AG04449 (cell line): ENCODE data around the gene FAM131A.
A peak's percentile ranks its signal among the peaks of the same experiment; 100 is the strongest.
"Not testable (repeated sequence)": the region's sequence is repeated elsewhere in the genome, so short reads cannot be mapped to it uniquely, and the experiment has no call there.

Source experiments
- CTCF ChIA-PET: fragments of 350-600 bp; formaldehyde crosslinking; extraction: SDS; loops from one replicate; lab custom pipeline; 2021; ENCODE audit warnings: antibody characterized with exemption; lab: Yijun Ruan, JAX
- POLR2A ChIA-PET: fragments of 400-600, 350-600 bp; formaldehyde crosslinking; extraction: SDS; loops from one replicate; lab custom pipeline; 2020; ENCODE audit warnings: antibody characterized with exemption, inconsistent platforms; lab: Yijun Ruan, JAX
- DNase-seq: peaks from one replicate; pipeline ENCODE4 v3.0.0-alpha.2; 2010; ENCODE audit warnings: low read depth, low spot score
- H3K4me3 ChIP-seq: 2 replicates; pipeline ENCODE4 v1.5.1; 2011; ENCODE audit warnings: low read depth, mild to moderate bottlenecking, control low read depth, low read length
- CTCF ChIP-seq: IDR thresholded peaks from one replicate; pipeline ENCODE4 v1.5.1; 2011; ENCODE audit warnings: mild to moderate bottlenecking, moderate library complexity, low read length, control low read depth, inconsistent platforms; ENCODE audit not compliant: insufficient read depth; ENCODE audit errors: missing control alignments

FAM131A gene

GRCh38 chr3:184339001-184339400 is 1.6 kb downstream of the FAM131A start:
- CTCF ChIA-PET: interaction anchor here (0.9 to 4.2 kb wide), 5 partner anchors 12 to 175 kb away, joined by 3 to 32 read pairs (median 3); partner anchors contain the start of gene EEF1AKMT4
- DNase-seq: no peak
- POLR2A ChIA-PET: no interaction called here
- no peak for TF ChIP-seq CTCF
- H3K4me3 ChIP-seq: peak overlapping the region; percentile 9; the same call in 1 of the 2 replicates

- DNase-seq, POLR2A ChIA-PET, H3K4me3 ChIP-seq: not testable (repeated sequence)
- CTCF ChIA-PET: interaction anchor here (0.9 to 4.2 kb wide), 5 partner anchors 13 to 175 kb away, joined by 3 to 32 read pairs (median 3); partner anchors contain the start of gene EEF1AKMT4
Observed at GRCh38 chr3:184339451-184340135, 2.2 kb downstream of the FAM131A start.

- no peak for TF ChIP-seq CTCF
- H3K4me3 ChIP-seq: no peak overlapping the region
- ChIA-PET POLR2A (no interaction called here), CTCF (interaction anchor here (0.6 to 5.0 kb wide), 2 partner anchors 12 to 195 kb away, joined by 3 to 40 read pairs; no protein-coding TSS in a partner anchor)
- DNase-seq: no peak
Observed at GRCh38 chr3:184341925-184342324, 4.5 kb downstream of the FAM131A start.

GRCh38 chr3:184343200-184343876 is 5.9 kb downstream of the FAM131A start:
- no peak for DNase-seq
- no peak for TF ChIP-seq CTCF
- POLR2A ChIA-PET: no interaction called here
- CTCF ChIA-PET: interaction anchor here (5.0 kb wide), 1 partner anchor 11 kb away, joined by 40 read pairs; no protein-coding TSS in a partner anchor
- H3K4me3 ChIP-seq: no peak overlapping the region

GRCh38 chr3:184344579-184345316 is 7.3 kb downstream of the FAM131A start:
- DNase-seq: no peak
- no peak overlapping the region for H3K4me3 ChIP-seq
- POLR2A ChIA-PET: no interaction called here
- CTCF ChIA-PET: interaction anchor here (1.0 to 5.0 kb wide), 8 partner anchors 7 to 449 kb away, joined by 3 to 40 read pairs (median 4); partner anchors contain the start of gene FAM131A
- TF ChIP-seq CTCF: no peak

- POLR2A ChIA-PET: no interaction called here
- DNase-seq: no peak
- CTCF ChIA-PET: interaction anchor here (1.0 to 5.0 kb wide), 11 partner anchors 8 to 450 kb away, joined by 3 to 40 read pairs (median 3); partner anchors contain the start of gene FAM131A
- TF ChIP-seq CTCF: peak; percentile 50
- no peak overlapping the region for H3K4me3 ChIP-seq
Observed at GRCh38 chr3:184345317-184346144, 8.1 kb downstream of the FAM131A start.
